GM18508 (cell line): ENCODE data around the gene TBX1.

Experiments used
- ATAC-seq: cut with Tn5 transposase; IDR thresholded peaks from one replicate; pipeline ENCODE4 v1.9.1; 2021; ENCODE audit warnings: moderate number of reproducible peaks; ENCODE audit not compliant: insufficient read depth, unreplicated experiment

TBX1 gene

DNA sequence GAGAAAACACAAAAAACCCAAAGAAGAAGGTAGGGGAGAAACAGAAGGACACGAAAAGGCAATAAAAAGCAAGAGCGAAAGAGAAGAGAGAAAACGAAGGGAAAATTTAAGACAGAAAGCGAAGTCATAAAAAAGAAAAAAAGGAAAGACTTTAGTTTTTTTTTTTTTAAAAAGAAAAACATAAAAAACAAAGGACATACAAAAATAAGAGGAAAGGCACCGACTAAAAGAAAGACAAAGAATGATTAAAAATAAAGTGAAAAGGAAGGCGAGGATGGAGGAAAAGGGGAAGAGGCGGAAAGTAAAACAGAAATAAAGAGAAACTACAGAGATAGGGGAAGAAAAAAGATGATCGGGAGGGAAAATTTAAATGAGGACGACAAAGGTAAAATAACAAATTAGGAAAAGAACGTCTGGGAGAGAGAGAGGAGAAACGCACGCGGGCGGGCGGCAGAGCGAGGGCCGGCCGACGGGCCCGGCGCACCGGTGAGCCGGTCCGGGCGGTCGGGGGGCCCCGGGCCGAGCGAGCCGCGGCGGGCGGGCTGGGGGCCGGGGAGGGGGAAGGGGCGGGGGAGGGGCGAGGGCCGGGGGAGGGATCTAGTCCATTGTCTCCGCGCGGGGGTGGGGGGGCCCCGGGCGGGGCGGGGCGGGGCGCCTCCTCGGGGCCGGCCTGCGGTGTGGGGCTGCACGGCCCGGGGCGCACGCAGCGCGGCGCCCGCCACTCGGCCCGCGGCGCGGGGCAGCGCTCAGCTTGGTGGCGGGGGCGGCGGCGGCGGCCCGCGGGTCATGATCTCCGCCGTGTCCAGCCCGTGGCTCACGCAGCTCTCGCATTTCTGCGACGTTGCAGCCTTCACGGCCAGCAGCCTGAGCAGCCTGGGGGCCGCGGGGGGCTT is at the start of gene TBX1:
Gene TBX1 (plus strand): TSS at position 721 of the 893 bp plus-strand sequence. CDS start 66 bp downstream, at position 787.
- no peak for ATAC-seq

DNA sequence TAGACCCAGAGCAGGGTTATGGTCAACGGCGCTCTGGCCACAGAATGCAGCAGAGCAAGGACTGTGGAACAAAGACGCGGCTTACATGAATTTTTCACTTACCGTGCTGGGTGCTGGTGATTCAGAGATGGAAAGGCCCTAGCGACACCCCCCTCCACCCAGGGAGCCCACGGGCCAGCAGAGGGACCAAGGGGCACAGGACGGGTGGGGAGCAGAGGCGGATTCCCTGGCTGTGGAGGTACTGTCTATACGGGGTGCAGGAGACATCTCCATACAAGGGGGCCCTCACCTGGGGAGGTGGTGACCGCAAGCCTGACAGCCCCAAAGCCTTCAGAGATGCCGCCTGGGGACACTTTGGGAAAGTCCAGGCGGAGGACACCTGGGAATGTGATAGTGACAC is 47.3 kb upstream of the TBX1 start:
- no peak for ATAC-seq

DNA sequence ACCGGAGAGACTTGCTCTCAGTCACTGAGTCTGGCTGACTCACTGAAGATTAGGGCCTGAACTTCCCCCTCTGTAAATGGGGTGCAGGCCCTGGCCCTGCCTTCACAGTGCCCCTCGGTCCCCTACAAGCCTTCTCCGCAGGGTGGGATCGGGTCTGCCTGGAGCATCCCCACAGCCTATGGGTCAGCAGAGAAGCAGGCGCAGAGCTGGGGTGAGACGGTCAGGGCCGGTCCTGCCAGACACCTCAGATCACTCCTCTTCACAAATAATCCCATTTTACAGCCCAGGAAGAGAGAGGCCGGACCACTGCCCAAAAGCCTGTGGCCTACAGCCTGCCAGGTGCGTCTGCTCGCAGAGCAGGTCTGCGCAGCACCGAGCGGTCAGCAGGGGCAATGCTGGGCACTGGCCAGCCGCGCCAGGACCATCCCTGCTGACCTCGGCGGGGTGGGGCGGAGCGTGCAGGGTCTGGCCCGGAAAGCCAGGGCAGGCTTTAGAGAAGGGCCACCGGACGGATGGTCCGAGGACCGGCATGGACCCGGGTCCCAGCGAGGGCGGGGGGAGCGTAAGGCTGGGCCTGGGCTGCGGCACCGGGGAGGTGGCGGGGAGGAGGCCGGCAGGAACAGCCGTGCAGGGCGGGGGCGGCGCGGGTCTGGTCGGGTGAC is 46.8 kb upstream of the TBX1 start:
- ATAC-seq, result no peak

DNA sequence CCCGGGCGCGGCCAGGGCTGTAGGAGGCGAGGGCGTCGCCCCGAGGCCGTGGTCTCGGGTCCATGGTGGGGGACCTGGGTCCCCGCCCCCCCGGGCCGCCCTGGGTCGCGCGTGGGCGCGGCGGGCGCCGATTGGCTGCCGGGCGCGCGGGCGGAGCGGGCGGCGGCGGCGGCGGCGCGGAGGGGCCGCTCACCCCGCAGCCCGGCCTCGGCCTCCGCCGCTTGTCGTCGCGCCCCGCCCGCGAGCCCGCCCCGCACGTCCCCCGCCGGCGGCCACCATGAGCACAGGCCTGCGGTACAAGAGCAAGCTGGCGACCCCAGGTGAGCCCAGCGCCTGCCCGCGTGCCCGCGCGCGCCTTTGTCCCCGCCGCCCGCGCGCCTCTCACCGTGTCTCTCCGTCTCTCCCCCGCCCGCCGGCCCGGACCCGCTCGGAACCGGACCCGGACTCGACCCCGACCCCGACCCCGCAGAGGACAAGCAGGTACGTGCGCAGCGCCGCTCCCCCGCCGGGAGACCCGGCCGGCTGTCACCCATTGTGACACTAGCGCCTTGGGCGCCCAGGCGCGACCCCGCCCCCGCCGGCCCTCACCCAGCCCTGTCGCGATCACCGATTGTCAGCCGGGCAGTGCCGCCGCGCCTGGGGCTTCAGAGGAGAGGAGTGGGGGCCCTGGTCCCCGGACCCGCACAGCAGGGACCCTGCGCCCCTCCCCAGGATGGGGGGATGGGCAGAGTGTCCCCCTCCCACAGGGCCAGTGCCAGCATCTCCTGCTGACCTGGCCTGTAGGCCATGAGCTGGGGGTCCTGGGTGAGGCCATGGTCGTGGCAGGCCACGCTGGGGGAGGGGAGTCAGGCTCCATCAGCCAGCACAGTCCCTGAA is 46.0 kb upstream of the TBX1 start, which contains the start of gene SEPTIN5:
Gene SEPTIN5 (plus strand): TSS at position 192 of the 876 bp plus-strand sequence. CDS start 86 bp downstream, at position 278.
- no peak for ATAC-seq

DNA sequence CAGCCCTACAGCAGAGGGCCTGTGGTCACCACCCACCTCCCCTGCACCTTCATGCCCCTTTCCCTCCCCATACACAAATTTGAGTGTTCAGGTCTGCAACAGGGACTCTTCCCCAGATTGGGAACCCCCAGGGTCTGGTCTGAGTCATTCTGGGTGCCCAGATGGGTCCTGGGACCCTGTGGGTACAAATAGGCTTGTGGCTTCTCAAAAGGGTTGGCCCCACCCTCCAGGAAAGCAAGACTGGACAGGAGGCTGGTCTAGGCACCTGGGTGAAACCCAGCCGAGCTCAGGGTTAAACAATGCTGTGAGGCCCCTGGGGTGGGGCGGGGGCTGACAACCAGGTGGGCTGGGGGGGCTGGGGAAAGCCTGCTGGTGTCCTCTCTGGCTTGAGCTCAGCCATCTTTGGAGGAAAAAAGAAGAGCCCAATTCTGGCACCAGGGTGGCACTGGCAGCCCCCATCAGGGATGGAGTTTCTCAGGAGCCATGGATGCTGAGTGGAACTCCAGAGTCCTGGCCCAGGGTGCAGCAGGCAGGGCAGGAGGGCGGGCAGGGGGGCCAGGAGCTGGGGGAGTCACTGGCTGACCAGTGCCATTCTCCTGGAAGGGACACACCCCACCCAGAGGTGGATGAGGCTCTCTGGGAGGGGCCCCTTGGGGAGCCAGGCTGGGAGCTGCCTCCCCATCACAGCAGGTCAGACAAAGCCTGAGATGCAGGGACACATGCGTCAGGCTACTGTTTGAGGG is 45.2 kb upstream of the TBX1 start:
- no peak for ATAC-seq

DNA sequence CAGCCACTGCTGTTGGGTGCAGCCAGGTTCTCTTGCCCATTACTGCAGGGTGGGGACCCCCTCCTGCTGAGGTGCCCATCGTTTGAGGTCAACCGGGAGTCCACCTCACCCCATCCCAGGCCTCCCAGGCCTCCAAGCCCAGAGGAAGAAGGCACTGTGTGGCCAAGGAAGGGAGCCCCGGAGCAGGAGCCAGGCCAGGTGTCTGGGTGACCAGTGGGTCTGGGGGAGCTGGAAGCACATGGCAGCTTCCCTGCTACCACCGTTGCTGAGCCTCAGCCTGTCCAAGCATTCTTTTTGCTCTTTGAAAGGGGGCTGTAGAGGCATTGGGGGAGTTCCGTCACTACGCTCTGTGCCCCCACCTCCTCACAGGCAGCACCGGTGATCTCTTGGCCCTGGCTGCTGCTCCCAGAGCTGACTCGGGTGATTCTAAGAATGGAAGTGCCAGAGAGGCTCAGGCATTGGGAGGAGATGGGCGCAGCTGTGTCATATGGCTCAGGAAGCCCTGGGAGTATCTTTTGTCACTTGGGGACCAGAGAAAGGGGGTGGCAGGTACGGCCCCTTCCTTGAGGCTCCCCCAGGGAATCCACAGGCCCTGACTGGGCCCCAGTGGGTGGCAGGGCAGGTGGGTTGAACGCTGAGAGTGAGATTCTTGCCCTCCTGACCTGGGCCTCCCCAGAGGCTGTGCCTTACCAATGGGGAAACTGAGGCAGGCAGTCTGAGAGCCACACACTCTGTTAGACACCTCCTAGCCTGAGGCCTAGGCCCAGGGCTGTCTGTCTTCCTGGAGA is 44.3 kb upstream of the TBX1 start:
- ATAC-seq, result no peak

DNA sequence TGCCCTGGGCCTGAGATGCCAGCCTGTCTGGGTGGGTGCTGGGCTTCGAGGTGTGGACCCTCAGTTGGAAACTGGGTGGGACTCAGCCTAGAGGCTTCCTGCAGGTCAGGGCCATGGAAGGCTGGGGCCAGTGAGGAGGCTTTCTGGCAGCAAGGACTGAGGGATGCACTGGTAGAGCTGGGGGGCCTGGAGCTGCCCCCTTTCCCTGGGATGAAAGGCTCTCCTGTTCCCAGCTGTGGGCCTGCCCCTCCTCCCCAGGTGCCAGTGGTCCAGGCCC is 43.8 kb upstream of the TBX1 start:
- ATAC-seq, result no peak

DNA sequence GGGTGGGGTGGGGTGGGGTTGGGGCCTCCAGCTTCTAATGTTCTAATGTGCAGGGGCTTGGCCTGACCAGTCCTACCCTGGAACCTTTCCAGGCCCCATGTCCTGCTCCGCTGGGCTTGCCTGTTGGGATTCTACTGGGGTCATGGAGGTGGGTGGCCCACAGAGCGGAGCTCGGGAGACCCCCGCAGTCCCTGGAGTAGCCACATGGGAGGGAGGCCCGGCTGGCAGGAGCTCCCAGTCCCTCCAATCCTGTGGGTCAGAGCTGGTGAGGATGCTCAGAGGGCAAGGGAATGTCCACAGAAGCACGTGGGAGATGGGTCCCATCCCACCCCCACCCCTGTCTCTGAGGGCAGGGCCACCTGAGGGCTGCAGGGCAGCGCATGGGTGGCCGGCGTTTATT is 43.4 kb upstream of the TBX1 start:
- ATAC-seq, result no peak

DNA sequence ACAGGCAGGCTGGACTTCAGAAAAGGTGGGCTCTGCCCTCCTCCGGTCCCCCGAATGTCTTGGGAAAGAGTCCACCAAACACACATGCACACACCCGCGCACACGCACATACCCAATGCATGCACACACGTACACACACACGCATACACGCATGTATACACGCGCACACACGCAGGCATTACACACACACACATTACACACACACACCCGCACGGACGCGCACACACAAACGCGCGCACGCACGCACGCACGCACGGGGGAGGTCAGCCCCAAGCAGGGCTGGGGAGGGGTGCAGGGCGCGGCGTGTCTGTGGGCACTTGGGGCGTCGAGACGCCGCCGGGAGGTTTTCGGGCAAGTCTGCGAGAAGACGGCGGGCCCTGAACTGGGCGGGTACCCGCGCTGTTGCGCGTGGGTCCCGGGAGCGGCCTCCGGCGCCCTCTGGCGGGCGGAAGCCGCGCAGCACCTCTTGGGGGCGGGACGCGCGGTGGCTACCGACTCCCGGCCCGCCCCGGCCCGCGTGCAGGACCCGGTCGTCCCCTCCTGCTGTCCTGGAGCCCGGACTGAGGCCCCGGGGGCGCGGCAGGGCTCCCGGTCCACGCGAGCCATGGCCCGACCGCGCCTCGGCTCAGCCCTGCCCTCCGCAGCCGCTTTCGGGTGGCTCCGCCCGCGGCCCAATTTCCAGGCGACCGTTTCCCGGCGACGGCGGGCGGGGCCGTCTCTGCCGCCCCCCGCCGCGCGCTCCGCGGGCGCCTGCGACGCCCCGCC is 42.7 kb upstream of the TBX1 start:
- no peak for ATAC-seq

DNA sequence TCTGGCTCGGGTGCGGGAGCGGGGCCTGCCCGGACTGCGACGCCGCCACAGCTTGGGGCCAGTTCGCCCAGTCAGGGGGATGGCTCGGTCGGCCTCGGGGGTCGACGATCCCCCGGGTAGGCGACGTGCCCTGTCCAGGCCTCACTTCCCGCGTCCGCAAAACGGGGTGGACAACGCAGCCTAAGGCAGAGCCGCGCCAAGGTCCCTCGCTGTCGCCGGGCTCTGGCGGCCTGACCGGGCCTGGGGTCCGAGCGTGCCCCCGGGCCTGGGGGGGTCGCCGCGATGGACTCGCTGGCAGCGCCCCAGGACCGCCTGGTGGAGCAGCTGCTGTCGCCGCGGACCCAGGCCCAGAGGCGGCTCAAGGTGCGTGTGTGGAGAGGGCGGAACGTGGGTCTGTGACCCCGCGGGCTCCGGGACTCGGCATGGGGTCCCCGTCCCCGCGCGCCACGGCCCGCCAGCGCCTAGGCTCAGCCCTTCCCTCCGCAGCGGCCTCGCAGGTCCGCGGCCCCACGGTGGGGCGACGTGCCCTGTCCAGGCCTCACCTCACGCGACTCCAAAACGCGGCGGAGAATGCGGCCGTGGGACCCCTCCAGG is 42.0 kb upstream of the TBX1 start:
- no peak for ATAC-seq

DNA sequence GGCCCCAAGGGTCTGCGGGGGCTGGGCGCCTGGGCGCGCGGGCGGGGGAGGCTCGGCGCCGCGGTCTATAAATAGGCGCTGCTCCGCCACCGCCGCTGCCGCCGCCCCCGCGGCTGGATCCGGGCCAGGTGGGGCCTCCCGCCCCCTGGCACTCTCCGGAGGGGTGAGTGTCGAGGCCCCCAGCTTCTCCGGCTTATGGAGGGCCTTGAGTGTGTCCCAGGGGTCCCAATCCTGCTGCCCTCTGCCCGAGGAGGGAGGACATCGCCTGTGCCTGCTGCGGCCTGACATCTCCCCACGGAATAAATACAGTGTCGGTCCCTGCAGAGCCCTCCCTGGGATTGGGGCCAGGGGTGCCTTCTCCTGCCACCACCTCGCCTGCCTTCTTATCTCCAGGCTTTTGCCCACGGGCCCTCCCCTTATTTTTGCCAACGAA is 41.5 kb upstream of the TBX1 start:
- ATAC-seq, result no peak

DNA sequence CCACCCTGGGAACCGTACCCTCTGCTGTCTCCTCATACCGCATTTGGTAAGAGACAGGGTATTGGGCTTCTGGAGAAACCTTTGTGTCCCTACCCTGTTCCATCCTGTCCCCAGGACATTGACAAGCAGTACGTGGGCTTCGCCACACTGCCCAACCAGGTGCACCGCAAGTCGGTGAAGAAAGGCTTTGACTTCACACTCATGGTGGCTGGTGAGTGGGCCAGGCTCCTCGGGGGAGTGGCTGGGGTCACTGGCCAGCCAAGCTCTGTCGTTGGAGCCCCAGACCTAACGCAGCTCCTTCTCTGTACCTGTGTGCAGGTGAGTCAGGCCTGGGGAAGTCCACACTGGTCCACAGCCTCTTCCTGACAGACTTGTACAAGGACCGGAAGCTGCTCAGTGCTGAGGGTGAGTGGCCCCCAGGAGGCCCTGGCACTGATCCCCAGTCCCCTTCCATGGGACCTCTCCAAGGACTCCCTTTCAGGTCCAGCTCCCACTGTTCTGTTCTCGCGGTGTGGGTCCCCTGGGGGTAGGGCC is 41.0 kb upstream of the TBX1 start:
- no peak for ATAC-seq

DNA sequence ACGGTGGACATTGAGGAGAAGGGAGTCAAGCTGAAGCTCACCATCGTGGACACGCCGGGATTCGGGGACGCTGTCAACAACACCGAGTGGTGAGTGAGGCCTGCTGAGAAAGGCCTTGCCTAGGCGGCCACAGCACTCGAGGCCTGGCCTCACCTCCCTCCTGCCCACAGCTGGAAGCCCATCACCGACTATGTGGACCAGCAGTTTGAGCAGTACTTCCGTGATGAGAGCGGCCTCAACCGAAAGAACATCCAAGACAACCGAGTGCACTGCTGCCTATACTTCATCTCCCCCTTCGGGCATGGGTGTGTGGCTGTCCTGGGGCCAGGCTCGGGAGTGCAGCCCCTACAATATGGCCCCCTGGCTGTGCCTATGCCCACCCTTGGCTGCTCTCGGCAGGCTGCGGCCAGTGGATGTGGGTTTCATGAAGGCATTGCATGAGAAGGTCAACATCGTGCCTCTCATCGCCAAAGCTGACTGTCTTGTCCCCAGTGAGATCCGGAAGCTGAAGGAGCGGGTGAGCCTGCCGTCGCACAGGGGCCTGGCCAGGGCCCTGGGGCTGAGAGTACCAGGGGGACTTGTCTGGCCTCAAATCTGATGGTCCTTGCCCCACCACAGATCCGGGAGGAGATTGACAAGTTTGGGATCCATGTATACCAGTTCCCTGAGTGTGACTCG is 40.3 kb upstream of the TBX1 start:
- no peak for ATAC-seq

DNA sequence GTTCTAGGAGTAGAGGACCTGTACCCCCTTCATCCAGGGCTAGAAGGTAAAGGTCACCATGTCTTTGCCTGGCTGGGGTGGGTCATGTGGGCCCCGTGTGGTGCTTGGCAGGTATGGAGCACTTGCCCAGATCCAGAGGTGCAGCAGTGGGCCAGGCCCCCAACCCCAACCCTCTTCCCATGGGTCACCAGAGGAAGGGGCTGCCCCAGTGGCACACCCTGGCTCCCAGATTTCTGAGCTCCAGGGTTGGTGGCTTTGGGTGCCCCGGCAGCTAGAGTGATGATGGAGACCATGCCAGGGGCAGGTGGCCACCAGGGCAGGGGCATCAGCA is 39.6 kb upstream of the TBX1 start:
- no peak for ATAC-seq

DNA sequence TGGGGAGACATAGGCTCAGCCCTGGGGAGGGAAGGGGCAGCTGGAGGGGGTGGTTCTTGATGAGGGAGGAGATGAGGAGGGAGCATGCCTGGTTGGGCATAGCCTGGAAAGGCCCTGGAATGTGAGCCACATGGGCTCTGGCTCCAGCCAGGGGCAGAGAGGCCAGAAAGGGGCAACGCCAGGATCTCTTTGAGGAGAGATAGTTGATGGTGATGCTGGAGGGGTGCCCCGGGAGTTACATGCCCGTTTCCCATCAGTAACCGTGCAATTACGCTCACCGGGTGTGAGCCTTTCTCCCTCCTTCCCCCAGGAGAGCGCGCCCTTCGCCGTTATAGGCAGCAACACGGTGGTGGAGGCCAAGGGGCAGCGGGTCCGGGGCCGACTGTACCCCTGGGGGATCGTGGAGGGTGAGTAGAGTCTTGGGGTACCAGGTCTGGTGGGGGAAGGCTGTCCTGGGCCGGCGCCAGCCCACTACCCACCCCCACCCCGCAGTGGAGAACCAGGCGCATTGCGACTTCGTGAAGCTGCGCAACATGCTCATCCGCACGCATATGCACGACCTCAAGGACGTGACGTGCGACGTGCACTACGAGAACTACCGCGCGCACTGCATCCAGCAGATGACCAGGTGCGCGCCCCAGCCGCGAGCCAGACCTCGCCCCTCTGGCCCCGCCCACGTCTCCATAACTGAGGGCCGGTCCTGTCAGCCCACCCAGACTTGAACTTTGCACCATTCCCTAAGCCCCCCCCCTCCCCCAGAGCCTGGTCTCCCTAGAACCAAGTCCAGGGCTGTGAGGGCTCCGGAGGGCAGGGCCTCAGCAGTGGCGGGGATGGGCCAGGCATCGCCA is 39.0 kb upstream of the TBX1 start:
- no peak for ATAC-seq

DNA sequence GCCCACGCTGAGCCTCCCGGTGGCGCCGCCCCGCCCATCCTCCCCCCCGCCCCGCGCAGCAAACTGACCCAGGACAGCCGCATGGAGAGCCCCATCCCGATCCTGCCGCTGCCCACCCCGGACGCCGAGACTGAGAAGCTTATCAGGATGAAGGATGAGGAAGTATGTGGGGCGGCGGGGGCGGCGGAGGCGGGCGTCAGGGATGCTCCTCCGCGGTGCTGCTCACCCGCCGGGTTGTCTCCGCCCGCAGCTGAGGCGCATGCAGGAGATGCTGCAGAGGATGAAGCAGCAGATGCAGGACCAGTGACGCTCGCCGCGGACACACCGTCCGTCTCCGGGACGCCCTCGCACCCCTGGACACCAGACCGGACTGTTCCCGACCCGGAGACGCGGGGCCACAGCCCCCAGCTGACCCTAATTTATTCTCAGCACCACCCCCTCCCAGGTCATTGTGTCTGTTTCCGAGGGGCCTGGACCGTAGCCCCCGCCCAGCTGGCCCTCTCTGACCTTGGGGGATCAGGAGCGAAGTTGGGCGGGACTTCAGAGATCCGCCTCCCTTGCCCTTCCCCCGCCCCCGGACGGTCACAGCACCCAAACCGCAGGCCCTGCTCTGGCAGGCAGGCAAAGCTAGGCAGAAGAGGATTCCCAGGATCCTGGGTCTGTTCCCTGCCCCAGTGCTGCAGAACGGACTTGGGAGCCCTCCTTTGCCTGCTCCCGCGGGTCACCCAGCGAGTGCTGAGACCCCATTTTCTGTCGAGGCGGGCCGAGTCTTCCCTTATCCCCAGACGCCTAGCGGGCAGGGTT is 38.2 kb upstream of the TBX1 start:
- ATAC-seq, result no peak
